GM19240 (cell line): ENCODE measurements around the gene PSMD7.
"Not testable (repeated sequence)": the region's sequence is repeated elsewhere in the genome, so short reads cannot be mapped to it uniquely, and the experiment has no call there.

Experiments used
- DNase-seq: peaks from one replicate; pipeline ENCODE4 v3.0.0; 2011; ENCODE audit warnings: low spot score; ENCODE audit not compliant: insufficient read length

The PSMD7 gene

DNA sequence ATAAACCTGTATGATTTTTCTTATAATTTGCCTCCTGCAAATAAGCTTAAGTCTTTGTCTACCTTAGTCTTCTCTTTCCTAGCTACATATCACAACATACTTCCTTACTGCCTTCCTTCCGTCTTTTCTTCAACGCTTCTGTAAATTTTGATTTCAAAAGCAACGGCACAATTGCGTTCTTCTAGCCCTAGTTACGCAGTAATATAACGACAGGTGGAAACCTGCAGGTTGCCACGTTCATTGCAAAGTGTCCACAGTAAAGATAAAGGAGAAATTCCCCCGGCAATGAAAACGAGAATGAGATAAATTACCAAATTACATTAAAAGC, 546 bp upstream of the PSMD7 start:
- no peak for DNase-seq

DNA sequence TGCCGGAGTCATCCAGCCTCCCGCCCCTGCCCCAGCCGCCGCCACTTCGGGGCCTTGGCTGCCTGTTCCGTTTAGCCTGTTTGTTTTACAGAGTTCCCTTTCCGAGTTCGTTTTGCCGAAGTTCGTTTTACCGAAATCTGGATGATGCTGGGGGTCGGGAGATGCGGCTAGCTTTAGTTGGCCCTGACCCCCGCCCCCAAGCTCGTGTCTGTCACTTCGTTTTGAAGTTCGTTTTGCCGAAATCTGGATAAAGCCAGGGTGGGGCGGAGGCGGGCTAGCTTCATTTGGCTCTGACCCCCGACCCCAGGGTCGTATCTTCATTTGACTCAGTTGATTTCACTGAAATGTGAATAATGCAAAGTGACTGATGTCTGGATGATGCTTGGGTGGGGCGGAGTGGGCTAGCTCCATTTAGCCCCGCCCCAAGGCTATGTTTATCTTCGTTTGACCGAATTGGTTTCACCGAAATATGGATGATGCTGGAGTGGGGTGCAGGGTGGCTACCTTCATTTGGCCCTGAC, 591 bp downstream of the PSMD7 start:
- no peak for DNase-seq

DNA sequence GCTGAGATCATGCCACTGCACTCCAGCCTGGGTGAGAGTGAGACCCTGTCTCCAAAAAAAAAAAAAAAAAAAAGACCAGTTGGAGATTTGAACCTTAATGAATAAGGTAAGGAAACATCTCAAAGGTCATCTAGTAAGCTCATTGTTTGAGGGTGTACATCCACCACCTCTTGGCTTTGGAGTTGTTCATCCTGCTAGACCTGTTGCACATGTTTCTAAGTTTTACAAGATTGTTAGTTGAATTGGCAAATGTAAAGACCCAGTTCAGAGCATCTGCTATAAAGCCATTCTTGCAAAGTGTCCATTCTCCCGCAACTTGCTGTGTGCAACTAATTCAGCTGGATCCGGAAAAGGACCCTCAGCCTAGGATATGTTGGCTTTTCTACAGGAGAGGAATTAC, 1.5 kb downstream of the PSMD7 start:
- DNase-seq = no peak

DNA sequence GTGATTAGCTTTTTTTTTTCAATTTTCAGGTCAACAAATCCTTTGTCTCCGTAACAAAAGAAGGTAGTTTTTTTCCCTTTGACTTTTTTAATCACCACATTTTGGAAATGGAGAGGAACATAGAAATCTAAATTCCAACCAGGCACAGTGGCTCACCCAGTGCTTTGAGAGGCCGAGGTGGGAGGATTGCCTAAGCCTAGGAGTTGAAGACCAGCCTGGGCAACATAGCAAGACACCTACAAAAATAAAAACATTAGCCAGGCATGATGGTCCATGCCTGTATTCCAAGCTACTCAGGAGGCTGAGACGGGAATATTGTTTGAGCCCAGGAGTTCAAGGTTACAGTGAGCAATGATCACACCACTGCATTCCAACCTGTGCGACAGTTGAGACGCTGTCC, 5.7 kb downstream of the PSMD7 start:
- DNase-seq = no peak

DNA sequence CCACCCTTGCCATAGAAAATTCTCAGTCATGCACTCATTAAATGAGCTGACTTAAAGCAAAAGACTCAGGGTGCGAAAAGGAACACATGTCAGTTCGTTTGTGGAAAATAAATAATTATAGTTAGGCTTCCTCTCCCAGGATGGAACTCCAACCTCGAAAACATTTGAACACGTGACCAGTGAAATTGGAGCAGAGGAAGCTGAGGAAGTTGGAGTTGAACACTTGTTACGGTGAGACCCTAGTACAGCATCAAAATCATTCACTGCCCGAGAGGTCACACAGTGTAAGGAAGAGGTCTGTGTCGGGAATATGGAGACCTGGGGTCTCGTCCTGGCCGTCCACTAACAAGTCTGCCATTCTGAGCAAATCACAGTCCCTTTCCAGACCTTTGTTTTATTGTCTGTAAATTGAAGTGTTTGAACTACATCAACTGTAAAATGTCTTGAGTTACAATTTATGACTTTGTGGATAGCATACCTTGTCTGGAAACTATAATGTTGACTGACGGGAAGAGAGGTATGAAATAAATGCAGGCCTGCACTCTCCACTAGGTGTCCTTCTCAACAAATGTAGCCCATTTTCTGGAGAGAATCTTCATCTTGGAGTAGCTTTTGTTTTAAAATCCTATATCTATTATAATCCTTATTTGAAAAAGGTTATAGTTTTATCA, 7.7 kb downstream of the PSMD7 start:
- no peak for DNase-seq

DNA sequence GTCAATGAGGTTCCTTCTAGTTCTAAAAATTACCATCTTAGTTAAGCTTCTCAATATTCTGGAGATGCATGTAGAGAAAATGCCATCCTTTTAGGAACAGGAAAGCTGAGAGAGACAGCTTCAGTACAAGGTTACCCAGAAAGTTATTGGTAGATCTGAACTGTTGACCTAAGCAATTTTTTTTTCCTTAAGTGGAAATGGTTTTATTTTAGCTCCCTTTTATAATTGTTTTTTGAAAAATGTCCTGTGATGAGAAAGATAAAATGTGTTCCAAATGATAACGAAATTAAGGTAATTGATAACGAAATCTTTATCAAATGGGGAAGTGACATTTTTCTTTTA, 8.2 kb downstream of the PSMD7 start:
- DNase-seq = no peak

DNA sequence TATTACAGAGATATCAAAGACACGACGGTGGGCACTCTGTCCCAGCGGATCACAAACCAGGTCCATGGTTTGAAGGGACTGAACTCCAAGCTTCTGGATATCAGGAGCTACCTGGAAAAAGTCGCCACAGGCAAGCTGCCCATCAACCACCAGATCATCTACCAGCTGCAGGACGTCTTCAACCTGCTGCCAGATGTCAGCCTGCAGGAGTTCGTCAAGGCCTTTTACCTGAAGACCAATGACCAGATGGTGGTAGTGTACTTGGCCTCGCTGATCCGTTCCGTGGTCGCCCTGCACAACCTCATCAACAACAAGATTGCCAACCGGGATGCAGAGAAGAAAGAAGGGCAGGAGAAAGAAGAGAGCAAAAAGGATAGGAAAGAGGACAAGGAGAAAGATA, 8.7 kb downstream of the PSMD7 start:
- DNase-seq = no peak

DNA sequence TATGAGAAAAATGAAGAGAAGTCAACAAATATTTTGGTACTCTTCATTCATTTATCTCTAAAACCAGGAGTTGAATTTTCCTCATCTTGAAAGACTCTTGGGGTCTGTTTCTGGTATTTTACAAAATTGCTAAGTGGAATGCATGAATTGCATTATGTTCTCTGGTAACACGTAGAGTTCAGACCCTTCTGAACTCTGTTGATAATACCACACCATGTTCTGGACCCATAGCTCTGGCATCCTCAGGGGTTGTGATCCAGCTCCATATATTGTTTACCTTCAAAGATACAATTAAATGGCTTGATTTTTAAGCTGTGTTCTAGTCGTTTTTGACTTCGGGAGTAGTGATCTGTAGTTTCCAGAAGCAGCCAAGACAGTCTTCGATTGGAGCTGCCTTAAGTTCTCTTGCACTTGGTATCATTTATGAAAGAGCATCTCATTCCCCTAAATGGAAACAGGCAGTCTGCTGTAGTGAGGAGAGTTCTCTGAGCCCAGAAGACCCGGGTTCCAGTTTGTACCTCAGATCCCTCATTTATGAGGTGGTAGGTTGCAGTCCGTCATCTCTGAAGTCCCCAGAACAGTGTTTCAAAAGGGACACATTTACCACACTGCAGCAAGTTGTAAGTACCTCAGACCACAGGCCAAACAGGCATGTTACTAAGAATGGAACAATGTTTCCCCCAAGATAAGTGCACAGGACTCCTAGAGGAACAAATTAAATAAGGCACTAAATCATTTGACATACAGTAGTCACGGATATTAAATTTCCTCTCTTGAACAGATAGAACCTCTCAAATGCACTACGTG, 9.6 kb downstream of the PSMD7 start:
- no peak for DNase-seq

DNA sequence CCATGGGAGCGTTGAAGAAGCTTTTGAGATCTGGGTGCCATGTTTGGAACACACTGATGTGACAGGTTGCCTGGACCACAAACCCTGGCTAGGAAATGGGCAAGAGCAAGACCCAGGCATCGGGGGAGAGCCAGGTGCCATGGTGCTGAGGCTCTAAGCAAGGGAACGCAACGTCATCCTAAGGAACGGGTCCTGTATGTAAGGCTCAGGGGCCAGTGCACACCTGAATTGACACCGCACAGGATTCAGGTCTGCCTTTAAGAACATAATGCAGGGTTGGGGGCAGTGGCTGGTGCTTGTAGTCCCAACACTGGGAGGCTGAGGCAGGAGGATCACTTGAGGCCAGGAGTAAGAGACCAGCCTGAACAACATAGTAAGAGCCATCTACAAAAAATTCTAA, 10.8 kb downstream of the PSMD7 start:
- no peak for DNase-seq

DNA sequence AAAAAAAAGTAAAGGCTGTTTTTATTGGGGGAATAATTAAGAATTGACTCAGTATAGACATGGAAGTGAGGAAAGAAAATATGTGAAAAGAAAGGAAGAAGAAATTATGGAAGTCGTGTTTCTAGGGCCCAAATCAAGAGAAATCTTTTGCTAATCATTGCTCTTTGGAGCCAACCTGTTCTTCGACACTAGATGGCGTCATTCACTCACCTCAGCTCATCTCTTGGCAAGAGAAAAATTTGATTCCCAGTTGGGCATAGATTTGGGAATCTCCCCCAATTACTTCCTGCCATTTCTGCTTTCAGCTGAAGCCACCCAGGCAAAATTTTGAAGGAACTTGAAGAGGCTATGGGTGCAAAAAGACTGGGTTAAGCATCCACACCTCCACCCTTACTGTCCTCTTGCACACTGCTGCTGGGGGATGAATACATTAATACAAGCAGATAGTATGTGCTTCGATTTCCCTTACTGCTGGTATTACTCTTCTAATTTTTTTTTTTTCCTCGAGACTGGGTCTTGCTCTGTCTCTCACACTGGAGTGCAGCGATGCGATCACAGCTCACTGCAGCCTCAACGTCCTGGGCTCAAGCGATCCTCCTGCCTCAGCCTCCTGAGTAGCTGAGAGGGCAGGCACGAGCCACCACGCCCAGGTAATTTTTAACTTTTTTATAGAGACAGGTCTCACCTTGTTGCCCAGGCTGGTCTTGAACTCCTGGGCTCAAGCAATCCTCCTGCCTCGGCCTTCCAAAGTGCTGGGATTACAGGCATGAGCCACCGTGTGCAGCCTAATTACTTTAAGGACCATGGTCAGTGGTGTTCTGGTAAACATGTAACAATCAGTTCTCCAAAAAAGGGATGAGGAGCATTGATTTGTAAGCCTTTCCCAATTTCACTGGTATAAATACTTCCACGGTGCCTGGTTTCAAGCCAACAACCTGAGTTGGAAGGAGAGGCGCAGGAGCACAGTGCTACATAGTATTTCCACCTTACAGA, 13.5 kb downstream of the PSMD7 start:
- DNase-seq = no peak

DNA sequence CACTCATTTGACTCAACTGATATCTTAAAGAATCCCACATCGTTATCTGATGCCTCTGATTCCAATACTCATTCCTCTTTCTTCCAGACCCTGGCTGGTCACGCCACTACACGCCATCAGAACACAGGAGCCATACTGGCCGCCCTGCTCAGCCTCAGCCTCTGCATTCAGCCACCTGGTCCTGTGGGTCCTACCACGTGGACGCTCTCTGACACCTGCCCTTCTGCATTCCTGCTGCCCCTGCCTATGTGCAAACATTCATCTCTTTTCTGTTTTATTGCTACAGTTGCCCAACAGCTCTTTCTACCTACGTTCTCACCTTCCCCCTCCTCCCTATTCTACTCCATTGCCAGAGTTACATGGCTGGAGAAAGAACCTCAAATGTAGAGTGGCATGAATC, 18.4 kb downstream of the PSMD7 start:
- no peak for DNase-seq

DNA sequence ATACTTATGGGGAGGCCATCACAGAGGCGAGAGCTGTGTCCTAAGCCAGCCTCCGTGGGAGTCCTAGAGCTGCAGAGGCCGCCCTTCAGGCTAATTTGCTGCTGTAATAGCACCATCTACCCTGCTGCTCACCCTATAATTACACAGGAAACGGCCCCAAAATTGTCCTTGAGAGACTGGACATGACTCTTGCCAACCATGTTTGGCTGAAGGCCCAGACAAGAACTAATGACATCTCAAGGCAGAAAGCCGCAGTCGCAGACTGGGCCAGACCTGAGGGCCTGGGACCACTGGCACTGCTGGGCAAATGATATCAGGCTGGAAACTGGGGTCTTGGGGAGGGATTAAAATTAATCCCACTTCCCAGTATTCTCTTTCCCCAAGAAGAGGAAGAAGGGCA, 24.1 kb downstream of the PSMD7 start:
- DNase-seq = no peak

DNA sequence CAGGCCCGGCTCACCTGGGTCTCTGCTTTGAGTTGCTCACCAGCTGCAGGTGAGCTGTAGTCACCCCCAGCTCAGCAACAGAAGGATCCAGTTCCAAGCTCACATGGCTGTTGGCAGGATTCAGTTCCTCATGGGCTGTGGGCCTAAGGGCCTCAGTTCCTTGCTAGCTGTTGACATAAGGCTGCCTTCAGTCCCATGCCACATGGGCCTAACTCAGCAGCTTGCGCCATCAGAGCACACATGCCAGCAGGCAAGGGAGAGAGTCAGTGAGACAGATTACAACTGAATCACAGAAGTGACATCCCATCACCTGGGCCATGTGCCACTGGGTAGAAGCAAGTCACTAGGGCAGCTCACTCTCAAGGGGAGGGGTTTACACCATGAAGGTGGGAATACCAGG, 24.7 kb downstream of the PSMD7 start:
- DNase-seq = no peak

DNA sequence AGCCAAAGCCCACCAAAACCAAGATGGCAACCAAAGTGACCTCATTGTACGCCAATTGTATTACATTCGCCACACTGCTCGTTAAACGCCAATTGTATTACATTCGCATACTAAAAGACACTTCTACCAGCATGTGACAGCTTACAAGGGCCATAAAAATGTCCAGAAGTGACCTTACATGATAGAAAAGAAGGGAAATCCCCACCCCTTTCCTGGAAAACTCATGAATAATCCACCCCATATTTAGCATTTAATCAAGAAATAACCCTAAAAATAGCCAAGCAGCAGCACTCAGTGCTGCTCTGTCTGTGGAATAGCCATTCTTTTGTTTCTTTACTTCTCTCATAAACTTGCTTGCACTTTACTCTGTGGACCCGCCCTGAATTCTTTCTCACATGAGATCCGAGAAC, 25.7 kb downstream of the PSMD7 start:
- no peak for DNase-seq

DNA sequence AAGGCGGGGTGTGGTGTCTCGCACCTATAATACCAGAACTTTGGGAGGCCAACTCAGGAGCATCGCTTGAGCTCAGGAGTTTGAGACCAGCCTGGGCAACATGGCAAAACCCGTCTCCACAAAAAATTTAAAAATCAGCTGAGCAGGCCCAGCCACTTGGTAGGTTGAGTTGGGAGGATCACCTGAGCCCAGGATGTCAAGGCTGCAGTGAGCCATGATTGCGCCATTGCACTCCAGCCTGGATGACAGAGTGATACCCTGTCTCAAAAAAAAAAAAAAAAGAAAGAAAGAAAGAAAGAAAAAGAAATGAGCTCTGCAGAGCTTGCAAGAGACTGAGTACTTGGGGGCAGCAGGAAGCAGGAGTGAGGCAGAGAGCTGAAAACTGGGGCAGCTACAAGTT, 28.2 kb downstream of the PSMD7 start:
- DNase-seq = not testable (repeated sequence)

DNA sequence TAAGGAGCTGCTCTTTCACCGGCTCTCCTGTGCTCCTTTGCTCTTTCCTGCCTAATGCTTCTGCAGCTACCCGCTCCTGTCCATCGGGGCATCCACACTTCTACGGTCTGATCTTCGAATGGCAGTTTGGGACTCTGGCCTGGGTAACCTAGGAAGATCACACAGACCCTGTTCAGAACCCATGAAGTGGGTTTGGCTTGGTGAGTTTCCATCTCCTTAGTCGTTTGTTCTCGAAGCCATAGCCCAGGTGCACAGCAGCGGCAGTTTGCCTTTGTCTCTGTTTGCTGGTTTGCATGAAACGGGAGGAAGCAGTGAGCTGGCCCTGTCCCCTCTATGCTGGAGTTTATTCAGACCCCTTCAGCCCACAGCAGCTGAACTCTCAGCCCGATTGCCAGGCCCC, 29.0 kb downstream of the PSMD7 start:
- no peak for DNase-seq

DNA sequence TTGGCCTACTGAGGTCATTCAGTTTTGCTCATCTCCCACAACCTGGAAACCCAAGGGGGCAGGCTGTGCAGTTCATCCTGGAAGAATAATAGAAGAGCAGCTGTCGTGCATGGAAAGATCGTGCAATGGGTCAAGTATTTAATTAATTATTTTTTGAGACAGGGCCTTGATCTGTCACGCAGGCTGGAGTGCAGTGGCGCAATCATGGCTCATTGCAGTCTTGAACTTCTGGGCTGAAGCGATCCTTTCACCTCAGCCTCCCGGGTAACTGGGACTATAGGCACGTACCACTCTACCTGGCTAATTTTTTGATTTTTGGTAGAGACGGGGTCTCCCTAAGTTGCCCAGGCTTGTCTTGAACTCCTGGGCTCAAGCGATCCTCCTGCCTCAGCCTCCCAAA, 31.7 kb downstream of the PSMD7 start:
- not testable (repeated sequence) for DNase-seq

DNA sequence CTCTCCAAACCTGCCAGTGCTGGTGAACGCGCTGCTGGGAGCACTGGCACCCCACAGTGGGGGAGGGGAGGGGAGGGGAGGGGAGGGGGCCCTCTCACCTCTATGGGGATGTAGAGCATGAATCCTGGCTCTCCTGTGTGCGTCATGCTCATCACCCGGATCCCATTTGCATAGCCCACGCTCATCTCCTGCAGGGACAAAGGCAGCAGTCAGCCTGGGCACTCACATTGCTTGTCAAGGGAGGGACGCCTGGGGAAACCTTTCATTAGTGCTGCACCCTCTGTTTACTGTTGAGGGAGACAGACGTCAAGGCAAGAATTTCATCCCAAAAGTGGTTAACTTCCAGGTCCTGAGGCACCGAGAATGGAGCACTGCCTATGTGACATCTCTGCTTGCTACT, 35.9 kb downstream of the PSMD7 start:
- DNase-seq = not testable (repeated sequence)

DNA sequence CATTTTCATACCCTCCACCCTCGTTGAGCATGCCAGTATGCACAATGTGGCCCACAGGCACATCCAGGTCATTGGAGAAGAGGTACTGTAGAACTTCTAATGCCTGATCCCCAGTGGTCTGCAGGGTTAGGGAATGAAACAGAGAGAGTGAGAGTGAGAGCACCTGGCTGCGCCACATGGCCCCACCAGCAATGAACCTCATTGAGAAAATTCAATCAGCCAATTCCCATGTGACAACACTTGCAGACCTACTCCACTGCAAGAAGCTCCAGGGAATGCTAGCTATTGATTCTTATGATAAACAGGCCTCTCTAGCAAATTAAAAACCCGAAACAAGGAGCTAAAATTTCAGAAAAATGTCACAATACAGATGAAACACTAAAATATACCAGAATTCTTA, 40.9 kb downstream of the PSMD7 start:
- not testable (repeated sequence) for DNase-seq

DNA sequence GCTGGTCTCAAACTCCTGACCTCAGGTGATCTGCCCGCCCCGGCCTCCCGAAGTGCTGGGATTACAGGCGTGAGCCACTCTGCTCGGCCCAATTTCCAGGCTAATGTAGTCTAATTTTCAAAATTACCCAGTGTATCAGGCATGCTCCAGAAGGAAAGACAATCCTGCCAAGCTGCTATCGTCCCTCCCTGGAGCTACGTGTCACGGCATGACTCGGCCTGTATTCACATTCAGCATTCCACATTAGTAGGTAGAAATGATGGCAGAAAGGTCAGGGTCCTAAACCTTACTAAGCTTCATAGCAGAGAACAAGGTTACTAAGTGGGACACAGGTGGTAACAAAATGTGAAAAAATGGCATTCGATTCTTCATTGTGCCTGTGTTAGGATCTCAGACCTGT, 42.6 kb downstream of the PSMD7 start:
- DNase-seq = not testable (repeated sequence)

DNA sequence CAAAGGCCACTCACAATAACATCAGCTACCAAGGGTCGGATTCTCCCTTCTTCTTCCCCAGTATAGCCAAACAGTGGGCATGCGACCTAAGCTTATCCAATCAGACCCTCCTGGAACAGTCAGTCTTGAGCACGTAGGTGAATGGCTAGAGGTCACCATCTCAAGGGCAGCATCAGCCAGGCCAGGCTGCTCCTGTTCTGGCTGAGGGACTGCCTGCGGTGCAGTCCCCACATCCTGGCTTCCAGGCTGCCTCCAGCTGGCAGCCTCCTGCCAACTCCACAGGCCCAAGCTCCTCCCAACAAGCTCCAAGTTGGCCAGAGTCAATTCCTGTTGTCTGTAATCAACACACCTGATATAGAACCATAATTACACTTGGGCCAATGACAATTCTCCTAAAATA, 56.4 kb downstream of the PSMD7 start:
- not testable (repeated sequence) for DNase-seq
